HepG2 (cell line): Measurements from ENCODE around the gene COL9A3. TPM values are rescaled to one million over a fixed set of nuclear protein-coding genes. Genes with fewer than 3 reads are reported as not detected.

ENCODE experiments used
- ZFP82 ChIP-seq: sonication (generic); formaldehyde crosslinking; IDR thresholded peaks from 2 replicates; pipeline ENCODE4 v1.5.1; 2020; ENCODE audit warnings: mild to moderate bottlenecking, missing genetic modification reagents, borderline replicate concordance
- ZNF10 ChIP-seq: sonication (generic); formaldehyde crosslinking; IDR thresholded peaks from 2 replicates; pipeline ENCODE4 v1.4.0; 2020; ENCODE audit warnings: mild to moderate bottlenecking, low read depth, missing genetic modification reagents, borderline replicate concordance
- ZNF264 ChIP-seq: sonication (generic); formaldehyde crosslinking; IDR thresholded peaks from 2 replicates; pipeline ENCODE4 v1.4.0; 2020; ENCODE audit warnings: missing genetic modification reagents
- ZNF703 ChIP-seq: sonication (generic); formaldehyde crosslinking; IDR thresholded peaks from 2 replicates; pipeline ENCODE4 v1.5.1; 2020; ENCODE audit warnings: missing genetic modification reagents, mild to moderate bottlenecking, moderate library complexity, borderline replicate concordance
- ZNF777 ChIP-seq: sonication (generic); formaldehyde crosslinking; IDR thresholded peaks from 2 replicates; pipeline ENCODE4 v1.4.0; 2020; ENCODE audit warnings: missing genetic modification reagents
- polyA plus RNA-seq, 8 experiments: library from polyadenylated mRNA; depleted of rRNA in 3 of 8; stranded (reverse) in 7 of 8; unstranded in 1 of 8; fragments of >200 nt; fragmentation: Illumina TruSeq in 4 of 8; extraction: Trizol in 4 of 8; gene quantifications; 2 replicates each; pipeline versions ENCODE4 v1.2.1 to v1.2.3, GENCODE V29; 2011 to 2016; ENCODE audit warnings: low read depth in 4 of 8, missing spikeins in 1 of 8, mixed read lengths in 1 of 8; ENCODE audit not compliant: insufficient read depth in 1 of 8
- total RNA-seq, 5 experiments: library from RNA; depleted of rRNA; stranded (reverse); fragments of >200 nt; fragmentation: Illumina TruSeq; extraction: Trizol; gene quantifications; 2 replicates each; pipeline ENCODE4 v1.2.3, GENCODE V29; 2016; ENCODE audit warnings: low read depth in 1 of 5
- TF ChIP-seq, protein P1 (sequence below), 2 experiments: fragments of 450-650 bp in 1 of 2; sonication (generic) in 1 of 2; formaldehyde crosslinking in 1 of 2; IDR thresholded peaks; 2 replicates each; pipeline versions ENCODE4 v1.6.1 to v1.8.0; 2016 to 2022; ENCODE audit warnings: antibody characterized with exemption in 1 of 2, mild to moderate bottlenecking in 1 of 2, missing genetic modification reagents in 1 of 2
- TF ChIP-seq, protein P2 (sequence below): sonication (generic); formaldehyde crosslinking; IDR thresholded peaks from 2 replicates; pipeline ENCODE4; 2020; ENCODE audit warnings: missing genetic modification reagents, mild to moderate bottlenecking, borderline replicate concordance
- TF ChIP-seq, protein P3 (sequence below): sonication (generic); formaldehyde crosslinking; IDR thresholded peaks from 2 replicates; pipeline ENCODE4 v1.4.0; 2020; ENCODE audit warnings: missing genetic modification reagents, borderline replicate concordance
- TF ChIP-seq, protein P4 (sequence below): sonication (generic); formaldehyde crosslinking; IDR thresholded peaks from 2 replicates; pipeline ENCODE4 v1.8.1; 2023; ENCODE audit warnings: missing genetic modification reagents, mild to moderate bottlenecking, borderline replicate concordance
- TF ChIP-seq, protein P5 (sequence below): sonication (generic); formaldehyde crosslinking; conservative IDR thresholded peaks from 2 replicates; pipeline ENCODE4 v1.4.0; 2020; ENCODE audit warnings: missing genetic modification reagents

COL9A3 gene
- total and polyA plus RNA-seq, 2 of the 13 experiments (the other 11 are each of a cell fraction or from before 2014, with no cell fraction given), result 155 to 204 TPM

DNA sequence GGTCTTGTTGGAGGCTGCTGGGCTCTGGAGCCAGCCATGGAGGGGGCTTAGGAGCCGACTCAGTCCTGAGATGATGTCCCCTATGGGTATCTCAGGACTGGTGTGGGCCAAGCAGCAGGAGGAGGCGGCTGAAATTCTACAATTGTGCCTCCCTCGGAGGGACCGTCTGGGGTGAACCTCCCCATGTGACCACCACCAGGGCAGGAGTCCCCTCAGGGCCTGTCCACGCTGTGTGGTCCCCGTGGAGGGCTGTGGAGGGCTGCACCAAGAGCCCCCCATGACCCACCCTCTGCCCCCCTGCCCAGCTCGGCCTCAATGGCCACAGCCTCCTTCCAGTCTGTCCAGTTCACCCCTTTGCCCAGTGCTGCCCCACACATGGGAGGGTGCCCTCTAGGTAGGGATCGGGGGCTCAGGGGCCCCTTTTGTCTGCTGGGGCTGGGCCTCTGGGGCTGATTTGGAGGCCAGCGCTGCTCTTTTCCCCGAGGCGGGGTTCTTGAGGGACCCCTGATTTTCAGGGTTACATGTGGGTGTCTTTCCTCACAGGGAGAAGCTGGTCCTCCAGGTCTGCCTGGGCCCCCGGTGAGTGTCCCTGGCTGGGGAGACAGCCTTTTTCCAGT, 1.2 kb downstream of the COL9A3 start (continued):
- TF ChIP-seq, protein P1, sequence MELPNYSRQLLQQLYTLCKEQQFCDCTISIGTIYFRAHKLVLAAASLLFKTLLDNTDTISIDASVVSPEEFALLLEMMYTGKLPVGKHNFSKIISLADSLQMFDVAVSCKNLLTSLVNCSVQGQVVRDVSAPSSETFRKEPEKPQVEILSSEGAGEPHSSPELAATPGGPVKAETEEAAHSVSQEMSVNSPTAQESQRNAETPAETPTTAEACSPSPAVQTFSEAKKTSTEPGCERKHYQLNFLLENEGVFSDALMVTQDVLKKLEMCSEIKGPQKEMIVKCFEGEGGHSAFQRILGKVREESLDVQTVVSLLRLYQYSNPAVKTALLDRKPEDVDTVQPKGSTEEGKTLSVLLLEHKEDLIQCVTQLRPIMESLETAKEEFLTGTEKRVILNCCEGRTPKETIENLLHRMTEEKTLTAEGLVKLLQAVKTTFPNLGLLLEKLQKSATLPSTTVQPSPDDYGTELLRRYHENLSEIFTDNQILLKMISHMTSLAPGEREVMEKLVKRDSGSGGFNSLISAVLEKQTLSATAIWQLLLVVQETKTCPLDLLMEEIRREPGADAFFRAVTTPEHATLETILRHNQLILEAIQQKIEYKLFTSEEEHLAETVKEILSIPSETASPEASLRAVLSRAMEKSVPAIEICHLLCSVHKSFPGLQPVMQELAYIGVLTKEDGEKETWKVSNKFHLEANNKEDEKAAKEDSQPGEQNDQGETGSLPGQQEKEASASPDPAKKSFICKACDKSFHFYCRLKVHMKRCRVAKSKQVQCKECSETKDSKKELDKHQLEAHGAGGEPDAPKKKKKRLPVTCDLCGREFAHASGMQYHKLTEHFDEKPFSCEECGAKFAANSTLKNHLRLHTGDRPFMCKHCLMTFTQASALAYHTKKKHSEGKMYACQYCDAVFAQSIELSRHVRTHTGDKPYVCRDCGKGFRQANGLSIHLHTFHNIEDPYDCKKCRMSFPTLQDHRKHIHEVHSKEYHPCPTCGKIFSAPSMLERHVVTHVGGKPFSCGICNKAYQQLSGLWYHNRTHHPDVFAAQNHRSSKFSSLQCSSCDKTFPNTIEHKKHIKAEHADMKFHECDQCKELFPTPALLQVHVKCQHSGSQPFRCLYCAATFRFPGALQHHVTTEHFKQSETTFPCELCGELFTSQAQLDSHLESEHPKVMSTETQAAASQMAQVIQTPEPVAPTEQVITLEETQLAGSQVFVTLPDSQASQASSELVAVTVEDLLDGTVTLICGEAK (IDR thresholded peaks at IDR 0.05), result no peak
- TF ChIP-seq, protein P1 (CRISPR knock-in tag; IDR thresholded peaks at IDR 0.05), result no peak
- TF ChIP-seq, protein P2, sequence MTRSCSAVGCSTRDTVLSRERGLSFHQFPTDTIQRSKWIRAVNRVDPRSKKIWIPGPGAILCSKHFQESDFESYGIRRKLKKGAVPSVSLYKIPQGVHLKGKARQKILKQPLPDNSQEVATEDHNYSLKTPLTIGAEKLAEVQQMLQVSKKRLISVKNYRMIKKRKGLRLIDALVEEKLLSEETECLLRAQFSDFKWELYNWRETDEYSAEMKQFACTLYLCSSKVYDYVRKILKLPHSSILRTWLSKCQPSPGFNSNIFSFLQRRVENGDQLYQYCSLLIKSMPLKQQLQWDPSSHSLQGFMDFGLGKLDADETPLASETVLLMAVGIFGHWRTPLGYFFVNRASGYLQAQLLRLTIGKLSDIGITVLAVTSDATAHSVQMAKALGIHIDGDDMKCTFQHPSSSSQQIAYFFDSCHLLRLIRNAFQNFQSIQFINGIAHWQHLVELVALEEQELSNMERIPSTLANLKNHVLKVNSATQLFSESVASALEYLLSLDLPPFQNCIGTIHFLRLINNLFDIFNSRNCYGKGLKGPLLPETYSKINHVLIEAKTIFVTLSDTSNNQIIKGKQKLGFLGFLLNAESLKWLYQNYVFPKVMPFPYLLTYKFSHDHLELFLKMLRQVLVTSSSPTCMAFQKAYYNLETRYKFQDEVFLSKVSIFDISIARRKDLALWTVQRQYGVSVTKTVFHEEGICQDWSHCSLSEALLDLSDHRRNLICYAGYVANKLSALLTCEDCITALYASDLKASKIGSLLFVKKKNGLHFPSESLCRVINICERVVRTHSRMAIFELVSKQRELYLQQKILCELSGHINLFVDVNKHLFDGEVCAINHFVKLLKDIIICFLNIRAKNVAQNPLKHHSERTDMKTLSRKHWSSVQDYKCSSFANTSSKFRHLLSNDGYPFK (CRISPR knock-in tag), result no peak; the same call in 1 of the 2 replicates
- TF ChIP-seq ZNF10 (CRISPR knock-in tag) (no peak), ZNF777 (CRISPR knock-in tag) (peak; percentile 6; the same call in 1 of the 2 replicates), ZNF264 (CRISPR knock-in tag) (no peak), ZNF703 (CRISPR knock-in tag) (no peak), ZFP82 (CRISPR knock-in tag) (no peak)
- TF ChIP-seq, protein P3, sequence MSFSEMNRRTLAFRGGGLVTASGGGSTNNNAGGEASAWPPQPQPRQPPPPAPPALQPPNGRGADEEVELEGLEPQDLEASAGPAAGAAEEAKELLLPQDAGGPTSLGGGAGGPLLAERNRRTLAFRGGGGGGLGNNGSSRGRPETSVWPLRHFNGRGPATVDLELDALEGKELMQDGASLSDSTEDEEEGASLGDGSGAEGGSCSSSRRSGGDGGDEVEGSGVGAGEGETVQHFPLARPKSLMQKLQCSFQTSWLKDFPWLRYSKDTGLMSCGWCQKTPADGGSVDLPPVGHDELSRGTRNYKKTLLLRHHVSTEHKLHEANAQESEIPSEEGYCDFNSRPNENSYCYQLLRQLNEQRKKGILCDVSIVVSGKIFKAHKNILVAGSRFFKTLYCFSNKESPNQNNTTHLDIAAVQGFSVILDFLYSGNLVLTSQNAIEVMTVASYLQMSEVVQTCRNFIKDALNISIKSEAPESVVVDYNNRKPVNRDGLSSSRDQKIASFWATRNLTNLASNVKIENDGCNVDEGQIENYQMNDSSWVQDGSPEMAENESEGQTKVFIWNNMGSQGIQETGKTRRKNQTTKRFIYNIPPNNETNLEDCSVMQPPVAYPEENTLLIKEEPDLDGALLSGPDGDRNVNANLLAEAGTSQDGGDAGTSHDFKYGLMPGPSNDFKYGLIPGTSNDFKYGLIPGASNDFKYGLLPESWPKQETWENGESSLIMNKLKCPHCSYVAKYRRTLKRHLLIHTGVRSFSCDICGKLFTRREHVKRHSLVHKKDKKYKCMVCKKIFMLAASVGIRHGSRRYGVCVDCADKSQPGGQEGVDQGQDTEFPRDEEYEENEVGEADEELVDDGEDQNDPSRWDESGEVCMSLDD (CRISPR knock-in tag), result 0 out of 2 replicates have a peak, but pooled peaks have one; percentile 76
- TF ChIP-seq, protein P4, sequence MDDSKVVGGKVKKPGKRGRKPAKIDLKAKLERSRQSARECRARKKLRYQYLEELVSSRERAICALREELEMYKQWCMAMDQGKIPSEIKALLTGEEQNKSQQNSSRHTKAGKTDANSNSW, result no peak; the same call in 1 of the 2 replicates
- TF ChIP-seq, protein P5, sequence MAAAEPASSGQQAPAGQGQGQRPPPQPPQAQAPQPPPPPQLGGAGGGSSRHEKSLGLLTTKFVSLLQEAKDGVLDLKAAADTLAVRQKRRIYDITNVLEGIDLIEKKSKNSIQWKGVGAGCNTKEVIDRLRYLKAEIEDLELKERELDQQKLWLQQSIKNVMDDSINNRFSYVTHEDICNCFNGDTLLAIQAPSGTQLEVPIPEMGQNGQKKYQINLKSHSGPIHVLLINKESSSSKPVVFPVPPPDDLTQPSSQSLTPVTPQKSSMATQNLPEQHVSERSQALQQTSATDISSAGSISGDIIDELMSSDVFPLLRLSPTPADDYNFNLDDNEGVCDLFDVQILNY, result no peak
